ENCODE measurements around the gene FAM25A.

The FAM25A gene

DNA sequence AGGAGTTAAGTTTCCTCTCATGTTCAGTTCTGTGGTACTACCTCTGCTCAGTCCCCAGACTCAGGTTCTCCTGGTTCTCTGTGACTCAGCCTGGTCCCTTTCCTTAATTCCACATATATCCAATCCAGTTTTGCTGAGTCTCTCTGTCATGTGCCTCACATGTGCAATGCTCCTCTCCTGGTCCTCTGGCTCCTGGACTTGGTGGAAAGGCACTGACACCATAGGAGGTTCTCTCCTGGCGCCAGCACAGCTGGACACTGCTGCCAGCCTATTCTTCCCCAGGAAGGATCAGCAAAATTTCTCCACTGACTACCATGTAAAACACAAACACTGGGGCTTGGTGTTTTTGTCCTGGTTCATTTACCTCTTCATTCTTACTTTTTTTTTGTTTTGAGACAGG is 46.8 kb downstream of the FAM25A start:
- DNase-seq: no peak

DNA sequence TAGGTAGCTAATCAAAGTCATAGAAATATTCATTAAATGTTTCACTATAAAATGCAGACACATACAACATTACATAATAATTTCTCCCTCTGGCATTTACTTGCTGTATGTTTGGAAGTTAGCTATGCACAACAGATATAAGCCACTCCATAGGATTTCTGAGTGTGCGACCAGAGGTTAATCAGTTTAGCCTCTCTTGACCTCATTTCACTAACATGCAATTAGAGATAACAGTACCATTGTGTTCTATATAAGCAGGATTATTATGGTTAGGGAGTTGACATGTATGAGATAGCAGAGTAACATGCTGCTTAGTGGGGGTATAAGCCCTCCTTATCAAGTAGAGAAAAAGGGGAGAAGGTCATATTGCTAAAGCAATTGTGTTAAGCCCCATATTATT is 48.2 kb downstream of the FAM25A start:
- no peak for DNase-seq

DNA sequence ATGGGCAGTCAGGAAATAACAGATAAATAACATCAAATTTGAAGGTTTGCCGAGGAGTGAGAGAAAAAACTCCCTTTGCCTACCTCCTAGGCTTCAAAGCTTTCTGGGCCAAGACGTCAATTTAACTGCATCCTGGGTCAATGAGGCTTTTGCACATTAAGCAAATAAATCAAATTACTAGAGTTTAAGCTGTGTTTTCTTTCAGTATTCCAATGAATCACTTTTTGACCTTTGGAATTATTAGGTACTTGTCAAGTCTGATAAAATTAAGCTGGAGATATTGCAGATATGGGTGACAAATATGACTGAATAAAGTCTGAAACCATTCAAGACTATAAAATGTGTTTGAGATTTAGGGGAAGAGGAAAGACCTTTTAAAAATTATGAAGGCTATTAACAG is 52.4 kb downstream of the FAM25A start:
- no peak for DNase-seq
